T-cell (primary cell): ENCODE data around the gene GSE1. TPM values are rescaled to one million over a fixed set of nuclear protein-coding genes. Genes with fewer than 3 reads are reported as not detected.
A peak's percentile ranks its signal among the peaks of the same experiment; 100 is the strongest.

ENCODE experiments used
- ATAC-seq, 4 experiments: fragments of 200-7000 bp in 3 of 4; fragments of 150-1000 bp in 1 of 4; cut with Tn5 transposase; replicated peaks in 1 of 4; 1 replicate in 3 of 4; 2 replicates in 1 of 4; pipeline ENCODE4 v1.10.0; 2021; ENCODE audit warnings: moderate library complexity in 3 of 4, mild to moderate bottlenecking in 2 of 4, moderate number of reproducible peaks in 1 of 4
- CTCF ChIA-PET, 2 donors: fragments of 300-600 bp; sonication (Branson Sonifier 250); formaldehyde crosslinking; loops; one replicate each; lab custom pipeline; 2022; ENCODE audit warnings: antibody characterized with exemption in 2 of 2; lab: Charles Lee
- POLR2A ChIA-PET, 2 donors: fragments of 300-600 bp; sonication (Branson Sonifier 250); formaldehyde crosslinking; loops; one replicate each; lab custom pipeline; 2022; ENCODE audit warnings: antibody characterized with exemption in 2 of 2; lab: Charles Lee
- DNase-seq, 35 experiments: peaks; one replicate each; pipeline versions ENCODE4 v3.0.0 to v3.0.0-alpha.2; 2013 to 2023
- H3K27ac ChIP-seq: one replicate; pipeline ENCODE4 v1.5.1; 2013; ENCODE audit warnings: low read length
- H3K27me3 ChIP-seq, 2 experiments: replicated peaks in 1 of 2; 1 replicate in 1 of 2; 2 replicates in 1 of 2; pipeline versions ENCODE4 v1.6.1 to v1.7.0; 2013; ENCODE audit warnings: low read length in 1 of 2, mixed read lengths in 1 of 2; ENCODE audit not compliant: control insufficient read depth in 2 of 2, insufficient read depth in 2 of 2; ENCODE audit errors: extremely low read depth in 1 of 2
- H3K36me3 ChIP-seq, 2 donors: 1 replicate in 1 of 2; 2 replicates in 1 of 2; pipeline versions ENCODE4 v1.6.1 to v1.7.0; 2013; ENCODE audit warnings: low read length in 1 of 2; ENCODE audit not compliant: control insufficient read depth in 2 of 2, insufficient read depth in 1 of 2; ENCODE audit errors: extremely low read depth in 1 of 2
- H3K4me1 ChIP-seq, 2 experiments: 1 replicate in 1 of 2; 2 replicates in 1 of 2; pipeline versions ENCODE4 v1.6.1 to v1.7.0; 2013; ENCODE audit warnings: low read length in 2 of 2, mixed read lengths in 1 of 2; ENCODE audit not compliant: insufficient read depth in 2 of 2, control insufficient read depth in 1 of 2; ENCODE audit errors: extremely low read depth in 1 of 2
- H3K4me3 ChIP-seq, 2 donors: 1 replicate in 1 of 2; 2 replicates in 1 of 2; pipeline versions ENCODE4 v1.5.1 to v1.7.0; 2013; ENCODE audit warnings: mild to moderate bottlenecking in 2 of 2, low read length in 1 of 2, moderate library complexity in 1 of 2; ENCODE audit not compliant: control insufficient read depth in 1 of 2; ENCODE audit errors: extremely low read depth in 1 of 2
- H3K9me3 ChIP-seq: 2 replicates; pipeline ENCODE4 v1.7.0; 2013
- H3K27ac Mint-ChIP-seq, 2 donors: one replicate each; pipeline ENCODE4 v1.8.0; 2020 to 2021; ENCODE audit warnings: mild to moderate bottlenecking in 2 of 2, mixed read lengths in 2 of 2
- H3K27me3 Mint-ChIP-seq, 2 donors: one replicate each; pipeline ENCODE4 v1.8.0; 2021 to 2022; ENCODE audit warnings: mixed read lengths in 2 of 2
- H3K36me3 Mint-ChIP-seq: one replicate; pipeline ENCODE4 v1.8.0; 2021; ENCODE audit warnings: mixed read lengths
- H3K4me1 Mint-ChIP-seq, 3 donors: one replicate each; pipeline ENCODE4 v1.8.0; 2020 to 2022; ENCODE audit warnings: mixed read lengths in 3 of 3, mild to moderate bottlenecking in 1 of 3
- H3K4me3 Mint-ChIP-seq, 3 donors: one replicate each; pipeline ENCODE4 v1.8.0; 2020 to 2022; ENCODE audit warnings: mild to moderate bottlenecking in 3 of 3, mixed read lengths in 3 of 3, moderate library complexity in 3 of 3
- H3K9me3 Mint-ChIP-seq, 3 donors: one replicate each; pipeline ENCODE4 v1.8.0; 2020 to 2022; ENCODE audit warnings: mixed read lengths in 3 of 3
- WGBS: methylation state at CpG from one replicate; pipeline ENCODE4 v1.1.5; 2013; ENCODE audit warnings: missing lambda C conversion rate; ENCODE audit not compliant: insufficient coverage; 5-methylcytosine and 5-hydroxymethylcytosine counted together
- total RNA-seq, 35 experiments: library from RNA in 6 of 35; stranded (reverse) in 6 of 35; fragments of 120-200 nt in 1 of 35; gene quantifications; one replicate each; pipeline versions ENCODE4 v1.2.1 to v1.2.4 and lab custom pipeline; 2013 to 2026

The GSE1 gene
- total RNA-seq, 5 donors from 2014 or later (not counting 1 experiment from before 2014, with no cell fraction given), result 29.1 to 61.7 (median 37.4) TPM

- Histone ChIP-seq H3K9me3 (no peaks in the 10 kb centered on the region), H3K27me3 (no peaks in the 10 kb centered on the region), H3K4me1 (peaks cover 0 to 10% of the 10 kb centered on the region in 2 experiments), H3K36me3 (peaks cover 3 to 23% of the 10 kb centered on the region in 2 donors), H3K4me3 (no peak overlapping the region), H3K27ac (no peak overlapping the region)
- DNase-seq, result peak in 2 of 35 experiments; percentile 14 to 16
- Mint-ChIP-seq H3K4me3 (no peak overlapping the region), H3K4me1 (peaks cover 0 to 4% (median 0%) of the 10 kb centered on the region in 3 donors), H3K27me3 (no peaks in the 10 kb centered on the region), H3K36me3 (peaks cover 7% of the 10 kb centered on the region), H3K9me3 (no peaks in the 10 kb centered on the region), H3K27ac (no peak overlapping the region)
- CTCF ChIA-PET, result interaction anchor here in 1 of 2 donors (0.6 to 1.4 kb wide), 2 partner anchors 8 to 15 kb away, joined by 3 to 4 read pairs; no protein-coding TSS in a partner anchor
- ATAC-seq, result peak in 1 of 4 experiments; percentile 28
- 51% methylated on average over 30 of the region's 42 CpGs for WGBS
- POLR2A ChIA-PET, result no interaction called here
Measured at GRCh38 chr16:85650844-85651628, 37.9 kb downstream of the GSE1 start.

- no peak overlapping the region for H3K27ac Mint-ChIP-seq
- Histone ChIP-seq H3K36me3 (peaks cover 3 to 31% of the 10 kb centered on the region in 2 donors), H3K27ac (no peak overlapping the region), H3K27me3 (no peaks in the 10 kb centered on the region), H3K9me3 (no peaks in the 10 kb centered on the region), H3K4me1 (peaks cover 0 to 10% of the 10 kb centered on the region in 2 experiments), H3K4me3 (no peak overlapping the region)
- H3K27me3 Mint-ChIP-seq, result no peaks in the 10 kb centered on the region
- no peak for ATAC-seq
- no peak overlapping the region for H3K4me3 Mint-ChIP-seq
- peaks cover 0 to 4% (median 0%) of the 10 kb centered on the region in 3 donors for H3K4me1 Mint-ChIP-seq
- H3K9me3 Mint-ChIP-seq, result no peaks in the 10 kb centered on the region
- CTCF ChIA-PET, result interaction anchor here in 1 of 2 donors (1.4 kb wide), 1 partner anchor 8 kb away, joined by 4 read pairs; no protein-coding TSS in a partner anchor
- DNase-seq, result no peak
- peaks cover 9% of the 10 kb centered on the region for H3K36me3 Mint-ChIP-seq
- POLR2A ChIA-PET, result no interaction called here
- 94% methylated on average over 27 of the region's 27 CpGs for WGBS
Measured at GRCh38 chr16:85651629-85652430, 38.7 kb downstream of the GSE1 start.

GRCh38 chr16:85652431-85653221 is 39.5 kb downstream of the GSE1 start:
- no peak overlapping the region for H3K27ac Mint-ChIP-seq
- Histone ChIP-seq H3K36me3 (peaks cover 9 to 39% of the 10 kb centered on the region in 2 donors), H3K4me1 (peaks cover 0 to 10% of the 10 kb centered on the region in 2 experiments), H3K4me3 (no peak overlapping the region), H3K9me3 (no peaks in the 10 kb centered on the region), H3K27ac (no peak overlapping the region), H3K27me3 (no peaks in the 10 kb centered on the region)
- DNase-seq (peak in 6 of 35 experiments; percentile 17 to 33 (median 22)), ATAC-seq (peak in 2 of 4 experiments; percentile 32 to 36)
- no peaks in the 10 kb centered on the region for H3K27me3 Mint-ChIP-seq
- ChIA-PET POLR2A (no interaction called here), CTCF (no interaction called here)
- H3K36me3 Mint-ChIP-seq, result peaks cover 11% of the 10 kb centered on the region
- 95% methylated on average over 30 of the region's 35 CpGs for WGBS
- no peak overlapping the region for H3K4me3 Mint-ChIP-seq
- H3K4me1 Mint-ChIP-seq, result peaks cover 0 to 4% (median 0%) of the 10 kb centered on the region in 3 donors
- no peaks in the 10 kb centered on the region for H3K9me3 Mint-ChIP-seq

- H3K9me3 ChIP-seq, result no peaks in the 10 kb centered on the region
- DNase-seq, result no peak
- Mint-ChIP-seq H3K27ac (no peak overlapping the region), H3K4me1 (peaks cover 0 to 4% (median 0%) of the 10 kb centered on the region in 3 donors), H3K36me3 (peaks cover 13% of the 10 kb centered on the region), H3K27me3 (no peaks in the 10 kb centered on the region), H3K9me3 (no peaks in the 10 kb centered on the region), H3K4me3 (no peak overlapping the region)
- WGBS, result 96% methylated on average over 18 of the region's 21 CpGs
- peaks cover 0 to 10% of the 10 kb centered on the region in 2 experiments for H3K4me1 ChIP-seq
- ATAC-seq, result no peak
- POLR2A ChIA-PET, result no interaction called here
- H3K27ac ChIP-seq, result no peak overlapping the region
- CTCF ChIA-PET, result no interaction called here
- peaks cover 15 to 46% of the 10 kb centered on the region in 2 donors for H3K36me3 ChIP-seq
- no peaks in the 10 kb centered on the region for H3K27me3 ChIP-seq
- H3K4me3 ChIP-seq, result no peak overlapping the region
Measured at GRCh38 chr16:85653290-85653891, 40.3 kb downstream of the GSE1 start.

GRCh38 chr16:85654251-85655095 is 41.4 kb downstream of the GSE1 start:
- no peak overlapping the region for H3K27ac ChIP-seq
- H3K9me3 ChIP-seq, result no peaks in the 10 kb centered on the region
- ChIA-PET POLR2A (interaction anchor here in 1 of 2 donors (0.6 kb wide), 1 partner anchor 107 kb away, joined by 3 read pairs; no protein-coding TSS in a partner anchor), CTCF (no interaction called here)
- no peak overlapping the region for H3K27ac Mint-ChIP-seq
- H3K36me3 ChIP-seq, result peaks cover 18 to 52% of the 10 kb centered on the region in 2 donors
- H3K36me3 Mint-ChIP-seq, result peaks cover 13% of the 10 kb centered on the region
- no peak for DNase-seq
- 96% methylated on average over 34 of the region's 41 CpGs for WGBS
- H3K4me1 ChIP-seq, result peaks cover 0 to 10% of the 10 kb centered on the region in 2 experiments
- ATAC-seq, result no peak
- no peaks in the 10 kb centered on the region for H3K9me3 Mint-ChIP-seq
- H3K4me3 ChIP-seq, result no peak overlapping the region
- H3K27me3 ChIP-seq, result no peaks in the 10 kb centered on the region
- no peaks in the 10 kb centered on the region for H3K27me3 Mint-ChIP-seq
- H3K4me1 Mint-ChIP-seq, result no peaks in the 10 kb centered on the region
- no peak overlapping the region for H3K4me3 Mint-ChIP-seq
